ENCODE measurements around the gene HARBI1.

Gene HARBI1

GRCh38 chr11:46617134-46617971, at the start of gene HARBI1, which contains the start of gene ATG13:
HARBI1 (minus strand) TSS chr11:46617227; CDS start chr11:46616237, 990 bp downstream.
ATG13 (plus strand) TSS chr11:46617553; CDS start chr11:46644292, 26,739 bp downstream.
- DNase-seq: peak; percentile 89 to 92

- DNase-seq: no peak
Measured at GRCh38 chr11:46666516-46666915, 49.5 kb upstream of the HARBI1 start.

GRCh38 chr11:46665356-46665755, 48.3 kb upstream of the HARBI1 start:
- DNase-seq: no peak

GRCh38 chr11:46664612-46665011, 47.6 kb upstream of the HARBI1 start:
- no peak for DNase-seq

GRCh38 chr11:46663277-46663940, 46.4 kb upstream of the HARBI1 start:
- no peak for DNase-seq

GRCh38 chr11:46662366-46662765, 45.3 kb upstream of the HARBI1 start:
- no peak for DNase-seq

- no peak for DNase-seq
Measured at GRCh38 chr11:46661836-46662235, 44.8 kb upstream of the HARBI1 start.

- DNase-seq: no peak
Measured at GRCh38 chr11:46659908-46660307, 42.9 kb upstream of the HARBI1 start.

- DNase-seq: no peak
Measured at GRCh38 chr11:46658259-46658658, 41.2 kb upstream of the HARBI1 start.

- DNase-seq: no peak
Measured at GRCh38 chr11:46657186-46657585, 40.2 kb upstream of the HARBI1 start.

GRCh38 chr11:46655631-46656030, 38.6 kb upstream of the HARBI1 start:
- no peak for DNase-seq

- no peak for DNase-seq
Measured at GRCh38 chr11:46649180-46649738, 32.2 kb upstream of the HARBI1 start.

GRCh38 chr11:46643986-46644385, 27.0 kb upstream of the HARBI1 start:
- no peak for DNase-seq

GRCh38 chr11:46643531-46643930, 26.5 kb upstream of the HARBI1 start:
- DNase-seq: no peak

- no peak for DNase-seq
Measured at GRCh38 chr11:46642627-46643335, 25.8 kb upstream of the HARBI1 start.

GRCh38 chr11:46641639-46642038, 24.6 kb upstream of the HARBI1 start:
- DNase-seq: no peak

GRCh38 chr11:46640036-46640788, 23.2 kb upstream of the HARBI1 start:
- no peak for DNase-seq

- DNase-seq: no peak
Measured at GRCh38 chr11:46639197-46639839, 22.3 kb upstream of the HARBI1 start.

GRCh38 chr11:46637546-46637945, 20.5 kb upstream of the HARBI1 start:
- no peak for DNase-seq

GRCh38 chr11:46635557-46636139, 18.6 kb upstream of the HARBI1 start:
- no peak for DNase-seq

All from activated CD4-positive, alpha-beta T cell treated with anti-CD3 and anti-CD28 coated beads for 4 hours (primary cell).